Omental fat pad (tissue), 4 donors: ENCODE results near the gene IFT88. TPM values are rescaled to one million over a fixed set of nuclear protein-coding genes. Genes with fewer than 3 reads are reported as not detected.

Experiments
- ATAC-seq: fragments of 150-250 bp; one replicate; pipeline ENCODE4 v1.9.1; 2016; ENCODE audit warnings: mild to moderate bottlenecking, moderate library complexity; ENCODE audit not compliant: low FRiP score
- DNase-seq: peaks from one replicate; pipeline ENCODE4 v3.0.0-alpha.2; 2019; ENCODE audit warnings: low spot score
- CTCF ChIP-seq, 3 donors: fragments of 450-650 bp; IDR thresholded peaks; one replicate each; pipeline ENCODE4 v1.5.1; 2016 to 2017; ENCODE audit warnings: antibody characterized with exemption in 3 of 3, mild to moderate bottlenecking in 3 of 3, moderate library complexity in 2 of 3
- total RNA-seq, 4 donors: library from RNA; depleted of rRNA; stranded (reverse); fragments of >200 nt; gene quantifications; one replicate each; pipeline ENCODE4 v1.1.0, GENCODE V29; 2016

IFT88 gene
- total RNA-seq, 4 donors from 2014 or later: 9.2 to 14.2 (median 11.3) TPM

- no peak for ATAC-seq
- TF ChIP-seq CTCF (IDR thresholded peaks at IDR 0.05): no peak
- DNase-seq: no peak
Observed at GRCh38 chr13:20717581-20718542, 150.9 kb downstream of the IFT88 start.

- ATAC-seq: no peak
- no peak for TF ChIP-seq CTCF (IDR thresholded peaks at IDR 0.05)
Observed at GRCh38 chr13:20718958-20719566, 152.1 kb downstream of the IFT88 start.

DNA sequence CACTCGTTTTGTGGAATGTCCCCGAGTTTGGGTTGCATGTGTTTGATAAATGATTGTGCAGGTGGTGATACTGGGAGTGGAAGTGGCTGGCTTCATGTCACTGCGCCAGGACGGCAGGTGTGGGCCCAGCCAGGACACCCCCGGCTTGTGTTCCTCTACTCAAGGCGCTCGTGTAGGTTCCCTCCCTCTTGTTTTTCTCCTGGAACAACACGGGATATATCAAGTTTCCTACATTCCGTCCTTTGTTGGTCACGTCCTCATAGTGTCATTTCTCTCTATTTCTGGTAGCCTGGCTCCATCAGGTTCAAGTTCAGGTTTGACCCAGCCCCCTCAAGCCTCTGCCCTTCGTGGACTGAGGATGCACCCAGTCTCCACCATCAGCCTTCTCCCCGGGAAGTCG, 152.8 kb downstream of the IFT88 start:
- DNase-seq: no peak
- TF ChIP-seq CTCF (IDR thresholded peaks at IDR 0.05): no peak

More at GRCh38 chr13:20718958-20719566, 152.1 kb downstream of the IFT88 start:
- DNase-seq: no peak

DNA sequence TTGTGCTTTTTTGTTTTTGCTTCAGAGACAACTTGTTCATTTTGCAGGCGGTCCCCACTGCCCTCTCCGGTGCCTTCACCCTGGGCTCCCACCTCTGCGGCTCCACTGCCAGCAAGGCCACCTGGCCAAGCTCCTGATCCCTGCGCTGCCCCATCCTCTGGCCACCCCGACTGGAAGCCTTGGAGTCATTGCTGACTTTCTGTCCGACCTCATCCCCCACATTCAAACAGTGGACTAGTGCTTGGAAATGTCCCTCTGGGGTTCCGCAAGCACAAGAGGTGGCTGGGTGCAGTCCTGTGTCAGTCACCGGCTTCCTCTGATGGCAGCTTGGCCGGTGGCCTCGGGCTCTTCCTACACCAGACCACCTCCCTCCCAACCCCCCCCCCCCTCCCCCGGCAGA, 153.5 kb downstream of the IFT88 start:
- no peak for TF ChIP-seq CTCF (IDR thresholded peaks at IDR 0.05)
- no peak for ATAC-seq

More for the DNA sequence above, 152.8 kb downstream of the IFT88 start:
- ATAC-seq: no peak

DNA sequence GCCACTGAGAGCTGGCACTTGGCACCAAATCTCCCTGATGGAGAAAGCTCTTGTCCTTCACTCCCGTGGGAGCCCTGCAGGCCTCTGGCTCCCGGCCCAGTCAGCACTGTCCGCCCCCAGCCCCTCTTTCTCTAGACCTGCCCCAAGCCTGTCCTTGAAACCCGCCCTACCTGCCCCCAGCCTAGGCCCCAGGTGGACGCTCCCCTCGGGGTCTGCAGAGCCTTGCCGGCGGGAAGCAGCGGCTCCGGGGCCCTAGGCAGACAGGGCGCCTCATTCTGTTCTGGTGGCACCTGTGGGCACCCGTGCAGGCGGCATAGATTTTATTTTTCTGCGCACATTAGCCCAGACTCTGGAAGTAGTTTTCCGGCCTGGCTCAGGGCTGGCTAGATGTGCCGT, 154.1 kb downstream of the IFT88 start:
- no peak for TF ChIP-seq CTCF (IDR thresholded peaks at IDR 0.05)
- no peak for ATAC-seq
- DNase-seq: no peak

More for the DNA sequence above, 153.5 kb downstream of the IFT88 start:
- DNase-seq: no peak

DNA sequence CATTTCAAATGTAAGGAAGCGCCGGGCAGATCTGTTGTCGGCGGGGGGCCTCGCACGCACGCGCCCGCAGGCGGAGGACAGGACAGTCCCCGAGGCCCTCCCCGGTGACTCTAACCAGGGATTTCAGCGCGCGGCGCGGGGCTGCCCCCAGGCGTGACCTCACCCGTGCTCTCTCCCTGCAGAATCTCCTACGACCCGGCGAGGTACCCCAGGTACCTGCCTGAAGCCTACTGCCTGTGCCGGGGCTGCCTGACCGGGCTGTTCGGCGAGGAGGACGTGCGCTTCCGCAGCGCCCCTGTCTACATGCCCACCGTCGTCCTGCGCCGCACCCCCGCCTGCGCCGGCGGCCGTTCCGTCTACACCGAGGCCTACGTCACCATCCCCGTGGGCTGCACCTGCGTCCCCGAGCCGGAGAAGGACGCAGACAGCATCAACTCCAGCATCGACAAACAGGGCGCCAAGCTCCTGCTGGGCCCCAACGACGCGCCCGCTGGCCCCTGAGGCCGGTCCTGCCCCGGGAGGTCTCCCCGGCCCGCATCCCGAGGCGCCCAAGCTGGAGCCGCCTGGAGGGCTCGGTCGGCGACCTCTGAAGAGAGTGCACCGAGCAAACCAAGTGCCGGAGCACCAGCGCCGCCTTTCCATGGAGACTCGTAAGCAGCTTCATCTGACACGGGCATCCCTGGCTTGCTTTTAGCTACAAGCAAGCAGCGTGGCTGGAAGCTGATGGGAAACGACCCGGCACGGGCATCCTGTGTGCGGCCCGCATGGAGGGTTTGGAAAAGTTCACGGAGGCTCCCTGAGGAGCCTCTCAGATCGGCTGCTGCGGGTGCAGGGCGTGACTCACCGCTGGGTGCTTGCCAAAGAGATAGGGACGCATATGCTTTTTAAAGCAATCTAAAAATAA, 154.7 kb downstream of the IFT88 start:
- peak; percentile 45 for ATAC-seq

More for the DNA sequence above, 154.7 kb downstream of the IFT88 start:
- TF ChIP-seq CTCF (IDR thresholded peaks at IDR 0.05): no peak
- no peak for DNase-seq
